B cell (primary cell): ENCODE results near the gene HOXA11. TPM values are rescaled to one million over a fixed set of nuclear protein-coding genes. Genes with fewer than 3 reads are reported as not detected.

Experiments used
- ATAC-seq: fragments of 200-7000 bp; cut with Tn5 transposase; one replicate; pipeline ENCODE4 v1.10.0; 2021; ENCODE audit warnings: low read depth, mild to moderate bottlenecking, moderate number of reproducible peaks, moderate library complexity
- CTCF ChIA-PET: fragments of 350-600 bp; sonication (Branson Sonifier 250); formaldehyde crosslinking; loops from one replicate; lab custom pipeline; 2021; ENCODE audit warnings: antibody characterized with exemption, inconsistent platforms; lab: Charles Lee
- POLR2A ChIA-PET: fragments of 350-600 bp; sonication (Branson Sonifier 250); formaldehyde crosslinking; loops from one replicate; lab custom pipeline; 2021; ENCODE audit warnings: antibody characterized with exemption; lab: Charles Lee
- DNase-seq: peaks from one replicate; pipeline ENCODE4 v3.0.0; 2013
- H2AFZ ChIP-seq: 2 replicates; pipeline ENCODE4 v1.6.1; 2012; ENCODE audit warnings: mild to moderate bottlenecking, low read depth, low read length; ENCODE audit not compliant: insufficient read depth, poor library complexity, severe bottlenecking
- H3K27ac ChIP-seq, 2 donors: 1 replicate in 1 of 2; 2 replicates in 1 of 2; pipeline ENCODE4 v1.5.1; 2012 to 2013; ENCODE audit warnings: low read length in 2 of 2, mild to moderate bottlenecking in 2 of 2, moderate library complexity in 1 of 2
- H3K27me3 ChIP-seq, 4 experiments: fragments of 200-600 bp in 1 of 4; sonication (generic) in 1 of 4; replicated peaks in 1 of 4; 1 replicate in 2 of 4; 2 replicates in 2 of 4; pipeline versions ENCODE4 v1.6.1 to v1.7.0; 2013 to 2016; ENCODE audit warnings: low read length in 3 of 4, mild to moderate bottlenecking in 2 of 4, mixed read lengths in 1 of 4, moderate library complexity in 1 of 4; ENCODE audit not compliant: insufficient read depth in 4 of 4, control insufficient read depth in 3 of 4; ENCODE audit errors: control extremely low read depth in 1 of 4
- H3K36me3 ChIP-seq, 2 experiments: replicated peaks in 1 of 2; 1 replicate in 1 of 2; 2 replicates in 1 of 2; pipeline versions ENCODE4 v1.6.1 to v1.7.1; 2013; ENCODE audit warnings: low read length in 1 of 2; ENCODE audit not compliant: insufficient read depth in 2 of 2, control insufficient read depth in 1 of 2; ENCODE audit errors: control extremely low read depth in 1 of 2, extremely low read depth in 1 of 2
- H3K4me1 ChIP-seq, 2 donors: fragments of 200-600 bp in 1 of 2; sonication (generic) in 1 of 2; 1 replicate in 1 of 2; 2 replicates in 1 of 2; pipeline versions ENCODE4 v1.5.1 to v1.6.1; 2013 to 2017; ENCODE audit warnings: low read length in 2 of 2; ENCODE audit not compliant: control insufficient read depth in 2 of 2, insufficient read depth in 2 of 2
- H3K4me2 ChIP-seq: replicated peaks from 2 replicates; pipeline ENCODE3; 2012; ENCODE audit warnings: mild to moderate bottlenecking, low read depth, low read length; ENCODE audit not compliant: poor library complexity, severe bottlenecking
- H3K4me3 ChIP-seq, 5 experiments: fragments of 200-600 bp in 1 of 5; sonication (generic) in 1 of 5; 1 replicate in 3 of 5; 2 replicates in 2 of 5; pipeline versions ENCODE4 v1.5.1 to v1.7.0; 2011 to 2016; ENCODE audit warnings: low read length in 4 of 5, mild to moderate bottlenecking in 4 of 5, low read depth in 2 of 5, control low read depth in 1 of 5, moderate library complexity in 1 of 5; ENCODE audit not compliant: insufficient read depth in 1 of 5; ENCODE audit errors: control extremely low read depth in 1 of 5, extremely low read depth in 1 of 5
- H3K79me2 ChIP-seq: fragments of 200-600 bp; sonication (generic); one replicate; pipeline ENCODE4 v1.6.0; 2016; ENCODE audit warnings: low read length; ENCODE audit not compliant: control insufficient read depth, insufficient read depth
- H3K9ac ChIP-seq: fragments of 200-600 bp; sonication (generic); 2 replicates; pipeline ENCODE4 v1.6.1; 2017; ENCODE audit warnings: mild to moderate bottlenecking, low read length, moderate library complexity
- H3K9me3 ChIP-seq, 3 donors: one replicate each; pipeline versions ENCODE4 v1.6.1 to v1.7.1; 2013; ENCODE audit warnings: low read length in 2 of 3; ENCODE audit not compliant: control insufficient read depth in 2 of 3, insufficient read depth in 1 of 3; ENCODE audit errors: control extremely low read depth in 1 of 3
- H4K20me1 ChIP-seq: 2 replicates; pipeline ENCODE4 v1.6.0; 2012; ENCODE audit warnings: mild to moderate bottlenecking, low read length; ENCODE audit not compliant: insufficient read depth, control insufficient read depth, poor library complexity, severe bottlenecking
- H3K27ac Mint-ChIP-seq: one replicate; pipeline ENCODE4 v1.8.0; 2021; ENCODE audit warnings: mixed read lengths
- H3K27me3 Mint-ChIP-seq: one replicate; pipeline ENCODE4 v1.8.0; 2021; ENCODE audit warnings: mixed read lengths
- H3K4me1 Mint-ChIP-seq: one replicate; pipeline ENCODE4 v1.8.0; 2021; ENCODE audit warnings: mixed read lengths
- H3K4me3 Mint-ChIP-seq: one replicate; pipeline ENCODE4 v1.8.0; 2021; ENCODE audit warnings: mixed read lengths
- H3K9me3 Mint-ChIP-seq: one replicate; pipeline ENCODE4 v1.8.0; 2022; ENCODE audit warnings: mixed read lengths; ENCODE audit not compliant: insufficient read depth
- EZH2 ChIP-seq: IDR thresholded peaks from 2 replicates; pipeline ENCODE4 v1.6.1; 2012; ENCODE audit warnings: borderline replicate concordance, low read depth, mild to moderate bottlenecking, moderate library complexity, low read length; ENCODE audit not compliant: insufficient read depth, poor library complexity, severe bottlenecking
- WGBS: methylation state at CpG from one replicate; pipeline ENCODE4 v1.1.5; 2013; ENCODE audit warnings: missing lambda C conversion rate; ENCODE audit not compliant: insufficient coverage; 5-methylcytosine and 5-hydroxymethylcytosine counted together
- intact Hi-C: fragments of 100-400 bp; cut with micrococcal nuclease; formaldehyde crosslinking; loops from one replicate; pipeline ENCODE4 v1.10.0; 2022
- polyA plus RNA-seq: library from polyadenylated mRNA; depleted of rRNA; stranded (reverse); fragments of >200 nt; gene quantifications from 2 replicates; pipeline ENCODE4 v1.2.3, GENCODE V29; 2012
- total RNA-seq, 2 donors: library from RNA; stranded (reverse); fragments of 120-200 nt in 1 of 2; gene quantifications; 1 replicate in 1 of 2; 2 replicates in 1 of 2; pipeline versions ENCODE4 v1.2.3 to v1.2.4, GENCODE V29; 2013 to 2022
- TF ChIP-seq, protein P1 (sequence below): fragments of 200-600 bp; IDR thresholded peaks from one replicate; pipeline ENCODE4 v1.8.0; 2022; ENCODE audit warnings: antibody characterized with exemption, mild to moderate bottlenecking

HOXA11 gene
- total and polyA plus RNA-seq, 2 donors (not counting 1 experiment from before 2014, with no cell fraction given): not detected

DNA sequence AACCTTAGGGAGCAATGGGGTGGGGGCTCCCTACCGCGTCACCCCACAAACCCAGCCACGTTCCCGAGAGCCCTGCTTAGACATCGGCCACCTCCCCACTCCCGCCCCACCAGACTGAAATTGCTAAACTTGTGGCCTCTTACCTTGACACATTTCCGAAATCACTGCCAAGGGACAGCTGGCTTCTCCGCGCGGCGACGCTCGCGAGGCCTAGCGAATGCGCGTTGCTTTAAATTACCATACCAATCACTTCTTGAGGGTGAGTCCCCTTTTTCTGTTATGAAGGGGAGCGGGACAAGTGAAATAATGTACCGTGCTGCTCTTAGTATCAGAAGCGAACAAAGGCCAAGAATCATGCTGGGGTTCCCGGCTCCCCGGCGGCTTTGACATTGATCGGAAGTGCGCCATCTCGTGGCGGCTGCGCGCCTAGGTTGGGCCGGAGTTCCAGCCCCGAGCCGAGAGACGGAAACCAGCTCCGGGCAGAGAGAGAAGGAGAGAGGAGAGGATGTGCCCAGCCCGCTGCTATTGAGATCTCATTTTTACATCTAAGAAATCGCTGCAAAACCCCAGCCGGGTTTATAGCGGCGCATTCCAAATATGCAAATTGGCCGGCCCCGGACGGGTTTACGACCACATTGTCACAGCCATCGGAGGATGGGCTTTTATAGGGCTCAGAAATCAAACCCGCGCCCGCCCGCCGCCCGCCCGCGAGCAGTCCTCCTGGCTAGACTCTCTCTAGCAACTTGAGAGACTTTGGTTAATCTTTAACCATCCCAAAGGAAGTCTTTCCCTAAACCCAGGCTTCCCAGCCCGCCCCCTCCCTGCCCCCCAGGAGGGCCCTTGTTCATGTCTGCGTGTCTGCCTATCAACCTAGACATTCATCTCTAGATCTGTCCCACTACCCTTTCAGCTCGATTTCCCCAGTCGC is 5.3 kb downstream of the HOXA11 start:
- CTCF ChIA-PET: interaction anchor here (0.6 to 2.7 kb wide), 10 partner anchors 9 to 1287 kb away, joined by 3 to 15 read pairs (median 3); no protein-coding TSS in a partner anchor
- H3K9me3 Mint-ChIP-seq: no peaks in the 10 kb centered on the region
- DNase-seq (peak; percentile 74), ATAC-seq (peak; percentile 58)
- Histone ChIP-seq H2AFZ (peak overlapping the region; percentile 25), H3K4me3 (peak overlapping the region in 1 of 5 experiments; percentile 34), H3K36me3 (no peaks in the 10 kb centered on the region), H3K4me1 (peaks cover 26 to 39% of the 10 kb centered on the region in 2 donors), H3K27ac (no peak overlapping the region), H3K79me2 (no peaks in the 10 kb centered on the region), H3K27me3 (peaks cover 0 to 94% (median 75%) of the 10 kb centered on the region in 4 experiments), H3K4me2 (peak overlapping the region; percentile 56), H3K9ac (peak overlapping the region; percentile 25), H4K20me1 (no peaks in the 10 kb centered on the region), H3K9me3 (peaks cover 0 to 53% (median 0%) of the 10 kb centered on the region in 3 donors)
- 13% methylated on average over 41 of the region's 56 CpGs for WGBS
- peaks cover 64% of the 10 kb centered on the region for H3K27me3 Mint-ChIP-seq
- POLR2A ChIA-PET: interaction anchor here (0.5 kb wide), 1 partner anchor 1321 kb away, joined by 4 read pairs; no protein-coding TSS in a partner anchor
- H3K4me3 Mint-ChIP-seq: peak overlapping the region; percentile 58
- intact Hi-C loops: no loop called here
- TF ChIP-seq, protein P1, sequence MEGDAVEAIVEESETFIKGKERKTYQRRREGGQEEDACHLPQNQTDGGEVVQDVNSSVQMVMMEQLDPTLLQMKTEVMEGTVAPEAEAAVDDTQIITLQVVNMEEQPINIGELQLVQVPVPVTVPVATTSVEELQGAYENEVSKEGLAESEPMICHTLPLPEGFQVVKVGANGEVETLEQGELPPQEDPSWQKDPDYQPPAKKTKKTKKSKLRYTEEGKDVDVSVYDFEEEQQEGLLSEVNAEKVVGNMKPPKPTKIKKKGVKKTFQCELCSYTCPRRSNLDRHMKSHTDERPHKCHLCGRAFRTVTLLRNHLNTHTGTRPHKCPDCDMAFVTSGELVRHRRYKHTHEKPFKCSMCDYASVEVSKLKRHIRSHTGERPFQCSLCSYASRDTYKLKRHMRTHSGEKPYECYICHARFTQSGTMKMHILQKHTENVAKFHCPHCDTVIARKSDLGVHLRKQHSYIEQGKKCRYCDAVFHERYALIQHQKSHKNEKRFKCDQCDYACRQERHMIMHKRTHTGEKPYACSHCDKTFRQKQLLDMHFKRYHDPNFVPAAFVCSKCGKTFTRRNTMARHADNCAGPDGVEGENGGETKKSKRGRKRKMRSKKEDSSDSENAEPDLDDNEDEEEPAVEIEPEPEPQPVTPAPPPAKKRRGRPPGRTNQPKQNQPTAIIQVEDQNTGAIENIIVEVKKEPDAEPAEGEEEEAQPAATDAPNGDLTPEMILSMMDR: peak; percentile 77
- no peak for TF ChIP-seq EZH2
- H3K27ac Mint-ChIP-seq: peak overlapping the region; percentile 87
- H3K4me1 Mint-ChIP-seq: peaks cover 17% of the 10 kb centered on the region
